Measurements from ENCODE around the gene TTN.

Gene TTN

GRCh38 chr2:178589335-178589734 lies 217.9 kb downstream of the TTN start:
- no peak overlapping the region for H3K27ac ChIP-seq (ENCODE audit: low read depth, low read length)
- H3K36me3 ChIP-seq (ENCODE audit: insufficient read depth, low read length), result peaks cover 9% of the 10 kb centered on the region

GRCh38 chr2:178584666-178585065 lies 222.6 kb downstream of the TTN start:
- no peak overlapping the region for H3K27ac ChIP-seq (ENCODE audit: low read depth, low read length)
- H3K9ac ChIP-seq (ENCODE audit: low read length), result no peak overlapping the region
- no peaks in the 10 kb centered on the region for H3K27me3 ChIP-seq (ENCODE audit: control insufficient read depth in 1 of 2, insufficient read depth in 2 of 2, low read length in 2 of 2)
- H3K36me3 ChIP-seq (ENCODE audit: insufficient read depth, low read length), result peaks cover 4% of the 10 kb centered on the region
- no peak overlapping the region for H3K4me3 ChIP-seq (ENCODE audit: low read depth in 1 of 2, low read length in 2 of 2)
- H3K9me3 ChIP-seq (ENCODE audit: low read length), result no peaks in the 10 kb centered on the region
- no peaks in the 10 kb centered on the region for H3K4me1 ChIP-seq (ENCODE audit: insufficient read depth, low read length)

More at GRCh38 chr2:178589335-178589734, 217.9 kb downstream of the TTN start:
- H3K4me3 ChIP-seq (ENCODE audit: low read depth in 1 of 2, low read length in 2 of 2), result no peak overlapping the region
- no peak overlapping the region for H3K9ac ChIP-seq (ENCODE audit: low read length)
- no peaks in the 10 kb centered on the region for H3K27me3 ChIP-seq (ENCODE audit: control insufficient read depth in 1 of 2, insufficient read depth in 2 of 2, low read length in 2 of 2)
- H3K9me3 ChIP-seq (ENCODE audit: low read length), result no peaks in the 10 kb centered on the region
- H3K4me1 ChIP-seq (ENCODE audit: insufficient read depth, low read length), result no peaks in the 10 kb centered on the region

- no peaks in the 10 kb centered on the region for H3K4me1 ChIP-seq (ENCODE audit: insufficient read depth, low read length)
- no peaks in the 10 kb centered on the region for H3K27me3 ChIP-seq (ENCODE audit: control insufficient read depth in 1 of 2, insufficient read depth in 2 of 2, low read length in 2 of 2)
- H3K4me3 ChIP-seq (ENCODE audit: low read depth in 1 of 2, low read length in 2 of 2), result no peak overlapping the region
- H3K27ac ChIP-seq (ENCODE audit: low read depth, low read length), result no peak overlapping the region
- no peak overlapping the region for H3K9ac ChIP-seq (ENCODE audit: low read length)
- H3K36me3 ChIP-seq (ENCODE audit: insufficient read depth, low read length), result peaks cover 32% of the 10 kb centered on the region
- H3K9me3 ChIP-seq (ENCODE audit: low read length), result no peaks in the 10 kb centered on the region
Observed at GRCh38 chr2:178579006-178579405, 228.2 kb downstream of the TTN start.

DNA sequence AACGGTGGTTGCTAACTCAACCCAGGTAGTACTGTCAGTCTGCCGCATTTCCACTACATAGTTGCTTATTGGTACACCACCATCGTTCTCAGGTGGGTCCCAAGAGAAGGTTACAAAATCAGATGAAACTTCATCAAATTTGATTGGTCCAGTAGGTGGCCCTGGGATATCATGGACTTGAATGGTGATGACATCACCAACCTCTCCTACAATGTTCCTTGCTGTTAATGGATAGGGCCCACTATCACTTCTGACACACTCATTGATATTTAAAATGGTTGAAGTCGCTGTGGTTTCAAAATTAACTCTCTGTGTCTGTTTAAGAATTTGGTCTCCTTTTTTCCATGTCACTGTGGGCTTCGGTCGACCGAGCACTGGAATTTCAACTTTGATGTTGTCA lies 232.4 kb downstream of the TTN start:
- no peak overlapping the region for H3K4me3 ChIP-seq (ENCODE audit: low read depth in 1 of 2, low read length in 2 of 2)
- H3K27ac ChIP-seq (ENCODE audit: low read depth, low read length), result no peak overlapping the region
- H3K9me3 ChIP-seq (ENCODE audit: low read length), result no peaks in the 10 kb centered on the region
- peaks cover 47% of the 10 kb centered on the region for H3K36me3 ChIP-seq (ENCODE audit: insufficient read depth, low read length)
- H3K9ac ChIP-seq (ENCODE audit: low read length), result no peak overlapping the region
- no peaks in the 10 kb centered on the region for H3K4me1 ChIP-seq (ENCODE audit: insufficient read depth, low read length)
- no peaks in the 10 kb centered on the region for H3K27me3 ChIP-seq (ENCODE audit: control insufficient read depth in 1 of 2, insufficient read depth in 2 of 2, low read length in 2 of 2)

DNA sequence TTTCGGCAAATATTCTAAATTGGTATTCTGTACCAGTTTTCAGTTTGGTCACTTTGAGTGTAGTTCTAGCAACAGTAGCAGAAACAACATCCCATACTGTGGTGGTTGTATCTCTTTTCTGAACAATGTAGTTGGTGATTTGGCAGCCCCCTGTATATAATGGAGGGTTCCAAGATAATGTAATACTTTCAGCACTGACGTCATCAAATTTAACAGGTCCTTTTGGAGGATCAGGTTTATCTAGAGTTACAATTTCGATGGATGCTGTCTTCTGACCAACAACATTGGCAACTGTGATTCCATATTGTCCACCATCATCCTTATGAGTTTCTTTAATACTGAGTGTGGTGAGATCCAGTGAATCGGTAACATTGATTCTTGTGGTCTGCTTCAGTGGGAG lies 239.0 kb downstream of the TTN start:
- H3K4me1 ChIP-seq (ENCODE audit: insufficient read depth, low read length), result no peaks in the 10 kb centered on the region

DNA sequence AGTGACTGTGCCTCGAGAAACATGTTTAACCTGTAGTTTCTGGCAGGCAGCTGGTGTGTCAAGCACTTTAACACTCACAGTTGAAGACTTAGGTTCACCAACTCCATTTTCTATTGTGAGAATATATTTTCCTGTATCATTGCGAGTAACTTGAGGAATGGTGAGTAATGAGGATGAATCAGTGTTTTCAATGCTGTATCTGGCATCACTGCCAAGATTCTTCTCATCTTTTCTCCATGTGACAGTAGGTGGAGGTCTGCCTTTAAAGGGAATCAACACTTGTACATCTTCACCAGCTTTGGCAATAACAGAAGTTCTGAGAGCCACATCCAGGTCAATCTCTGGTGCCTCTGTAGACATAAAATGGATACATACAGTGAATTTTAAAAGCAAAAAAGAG lies 254.2 kb downstream of the TTN start:
- Histone ChIP-seq H3K9ac (ENCODE audit: low read length) (no peak overlapping the region), H3K27me3 (ENCODE audit: control insufficient read depth in 1 of 2, insufficient read depth in 2 of 2, low read length in 2 of 2) (no peaks in the 10 kb centered on the region), H3K4me3 (ENCODE audit: low read depth in 1 of 2, low read length in 2 of 2) (no peak overlapping the region), H3K27ac (ENCODE audit: low read depth, low read length) (no peak overlapping the region), H3K9me3 (ENCODE audit: low read length) (no peaks in the 10 kb centered on the region), H3K36me3 (ENCODE audit: insufficient read depth, low read length) (no peaks in the 10 kb centered on the region), H3K4me1 (ENCODE audit: insufficient read depth, low read length) (no peaks in the 10 kb centered on the region)

More for the DNA sequence above, 239.0 kb downstream of the TTN start:
- H3K27ac ChIP-seq (ENCODE audit: low read depth, low read length), result no peak overlapping the region
- peaks cover 14% of the 10 kb centered on the region for H3K36me3 ChIP-seq (ENCODE audit: insufficient read depth, low read length)
- no peak overlapping the region for H3K9ac ChIP-seq (ENCODE audit: low read length)
- no peaks in the 10 kb centered on the region for H3K9me3 ChIP-seq (ENCODE audit: low read length)
- no peaks in the 10 kb centered on the region for H3K27me3 ChIP-seq (ENCODE audit: control insufficient read depth in 1 of 2, insufficient read depth in 2 of 2, low read length in 2 of 2)
- H3K4me3 ChIP-seq (ENCODE audit: low read depth in 1 of 2, low read length in 2 of 2), result no peak overlapping the region

GRCh38 chr2:178550352-178550751 lies 256.9 kb downstream of the TTN start:
- Histone ChIP-seq H3K27me3 (ENCODE audit: control insufficient read depth in 1 of 2, insufficient read depth in 2 of 2, low read length in 2 of 2) (no peaks in the 10 kb centered on the region), H3K9me3 (ENCODE audit: low read length) (no peaks in the 10 kb centered on the region), H3K36me3 (ENCODE audit: insufficient read depth, low read length) (peaks cover 6% of the 10 kb centered on the region), H3K4me1 (ENCODE audit: insufficient read depth, low read length) (no peaks in the 10 kb centered on the region), H3K27ac (ENCODE audit: low read depth, low read length) (no peak overlapping the region), H3K4me3 (ENCODE audit: low read depth in 1 of 2, low read length in 2 of 2) (no peak overlapping the region), H3K9ac (ENCODE audit: low read length) (no peak overlapping the region)

GRCh38 chr2:178542569-178542968 lies 264.7 kb downstream of the TTN start:
- H3K4me3 ChIP-seq (ENCODE audit: low read depth in 1 of 2, low read length in 2 of 2), result no peak overlapping the region
- peaks cover 38% of the 10 kb centered on the region for H3K36me3 ChIP-seq (ENCODE audit: insufficient read depth, low read length)

GRCh38 chr2:178542161-178542560 lies 265.1 kb downstream of the TTN start:
- Histone ChIP-seq H3K4me1 (ENCODE audit: insufficient read depth, low read length) (no peaks in the 10 kb centered on the region), H3K9ac (ENCODE audit: low read length) (no peak overlapping the region), H3K36me3 (ENCODE audit: insufficient read depth, low read length) (peaks cover 38% of the 10 kb centered on the region), H3K4me3 (ENCODE audit: low read depth in 1 of 2, low read length in 2 of 2) (no peak overlapping the region), H3K27ac (ENCODE audit: low read depth, low read length) (no peak overlapping the region), H3K27me3 (ENCODE audit: control insufficient read depth in 1 of 2, insufficient read depth in 2 of 2, low read length in 2 of 2) (no peaks in the 10 kb centered on the region), H3K9me3 (ENCODE audit: low read length) (no peaks in the 10 kb centered on the region)

More at GRCh38 chr2:178542569-178542968, 264.7 kb downstream of the TTN start:
- Histone ChIP-seq H3K27ac (ENCODE audit: low read depth, low read length) (no peak overlapping the region), H3K9ac (ENCODE audit: low read length) (no peak overlapping the region), H3K27me3 (ENCODE audit: control insufficient read depth in 1 of 2, insufficient read depth in 2 of 2, low read length in 2 of 2) (no peaks in the 10 kb centered on the region), H3K9me3 (ENCODE audit: low read length) (no peaks in the 10 kb centered on the region), H3K4me1 (ENCODE audit: insufficient read depth, low read length) (no peaks in the 10 kb centered on the region)

GRCh38 chr2:178536037-178536436 lies 271.2 kb downstream of the TTN start:
- Histone ChIP-seq H3K9me3 (ENCODE audit: low read length) (no peaks in the 10 kb centered on the region), H3K4me3 (ENCODE audit: low read depth in 1 of 2, low read length in 2 of 2) (no peak overlapping the region), H3K9ac (ENCODE audit: low read length) (no peak overlapping the region), H3K4me1 (ENCODE audit: insufficient read depth, low read length) (no peaks in the 10 kb centered on the region), H3K27me3 (ENCODE audit: control insufficient read depth in 1 of 2, insufficient read depth in 2 of 2, low read length in 2 of 2) (no peaks in the 10 kb centered on the region), H3K36me3 (ENCODE audit: insufficient read depth, low read length) (peaks cover 52% of the 10 kb centered on the region), H3K27ac (ENCODE audit: low read depth, low read length) (no peak overlapping the region)

GRCh38 chr2:178531168-178531567 lies 276.1 kb downstream of the TTN start:
- no peaks in the 10 kb centered on the region for H3K4me1 ChIP-seq (ENCODE audit: insufficient read depth, low read length)
- no peak overlapping the region for H3K27ac ChIP-seq (ENCODE audit: low read depth, low read length)
- no peaks in the 10 kb centered on the region for H3K9me3 ChIP-seq (ENCODE audit: low read length)
- no peak overlapping the region for H3K4me3 ChIP-seq (ENCODE audit: low read depth in 1 of 2, low read length in 2 of 2)
- peaks cover 33% of the 10 kb centered on the region for H3K36me3 ChIP-seq (ENCODE audit: insufficient read depth, low read length)
- no peak overlapping the region for H3K9ac ChIP-seq (ENCODE audit: low read length)
- no peaks in the 10 kb centered on the region for H3K27me3 ChIP-seq (ENCODE audit: control insufficient read depth in 1 of 2, insufficient read depth in 2 of 2, low read length in 2 of 2)

DNA sequence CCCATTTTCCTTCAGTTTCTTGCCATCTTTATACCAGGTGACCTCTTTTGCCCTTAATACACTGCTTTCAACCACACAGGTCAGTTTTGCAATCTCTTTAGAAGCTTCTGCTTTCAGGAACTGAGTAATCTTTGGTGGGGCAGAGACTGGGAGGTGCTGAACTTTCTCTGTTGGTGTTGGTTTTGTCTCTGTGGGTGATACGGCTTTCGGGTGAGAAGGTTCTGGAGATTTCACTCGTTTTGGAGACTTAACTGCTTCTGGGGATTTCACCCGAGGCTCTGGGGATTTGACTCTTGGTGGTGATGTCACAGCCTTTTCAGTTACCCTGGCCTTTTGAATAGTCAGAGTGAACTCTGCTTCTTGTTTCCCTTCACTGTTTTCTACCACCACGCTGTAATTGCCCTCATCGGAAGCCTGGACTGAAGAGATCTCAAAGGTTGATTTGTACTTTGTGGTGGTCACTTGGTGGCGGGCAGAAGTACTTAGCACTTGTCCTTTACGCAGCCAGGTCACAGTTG lies 276.5 kb downstream of the TTN start:
- Histone ChIP-seq H3K4me3 (ENCODE audit: low read depth in 1 of 2, low read length in 2 of 2) (no peak overlapping the region), H3K4me1 (ENCODE audit: insufficient read depth, low read length) (no peaks in the 10 kb centered on the region), H3K36me3 (ENCODE audit: insufficient read depth, low read length) (peaks cover 31% of the 10 kb centered on the region)

More for the DNA sequence above, 276.5 kb downstream of the TTN start:
- Histone ChIP-seq H3K27me3 (ENCODE audit: control insufficient read depth in 1 of 2, insufficient read depth in 2 of 2, low read length in 2 of 2) (no peaks in the 10 kb centered on the region), H3K9ac (ENCODE audit: low read length) (no peak overlapping the region), H3K27ac (ENCODE audit: low read depth, low read length) (no peak overlapping the region), H3K9me3 (ENCODE audit: low read length) (no peaks in the 10 kb centered on the region)
